GM21723 (cell line): ENCODE measurements around the gene FOXN1.
A peak's percentile ranks its signal among the peaks of the same experiment; 100 is the strongest.

Experiments
- ATAC-seq: cut with Tn5 transposase; IDR thresholded peaks from one replicate; pipeline ENCODE4 v1.9.1; 2021; ENCODE audit warnings: mild to moderate bottlenecking, moderate library complexity; ENCODE audit not compliant: unreplicated experiment

Gene FOXN1

DNA sequence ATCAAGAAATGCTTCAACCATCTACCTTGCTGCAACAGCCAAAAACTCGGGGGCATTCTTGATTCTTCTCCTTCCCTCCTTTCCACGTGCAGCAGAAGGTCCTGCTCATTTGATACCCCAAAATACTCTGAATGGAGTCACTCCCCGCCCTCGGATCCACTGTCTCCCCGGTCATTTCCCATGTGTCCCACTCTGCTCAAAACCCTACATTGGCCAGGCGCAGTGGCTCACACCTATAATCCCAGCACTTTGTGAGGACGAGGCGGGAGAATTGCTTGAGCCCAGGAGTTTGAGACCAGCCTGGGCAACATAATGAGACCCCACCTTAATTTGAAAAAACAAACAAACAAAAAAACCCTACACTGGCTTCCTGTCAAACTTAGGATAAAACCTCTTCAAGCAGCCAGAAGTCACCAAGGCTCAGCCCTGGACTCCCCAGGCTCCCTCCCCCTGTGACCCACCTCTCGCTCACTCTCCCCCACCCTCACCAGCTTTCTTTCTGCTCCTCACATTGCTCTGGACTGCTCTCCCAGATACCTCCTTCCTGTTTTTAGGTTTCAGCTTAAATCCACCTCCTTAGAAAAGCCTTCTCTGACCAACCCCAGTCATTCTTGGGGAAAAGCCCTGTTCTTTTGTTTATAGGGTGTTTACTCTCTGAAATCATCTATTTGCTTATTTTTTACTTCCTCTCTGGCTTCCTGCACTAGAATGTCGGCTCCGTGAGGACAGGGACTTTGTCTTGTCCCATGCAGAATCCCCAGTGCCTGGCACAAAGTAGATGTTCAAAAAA is 29.9 kb upstream of the FOXN1 start:
- no peak for ATAC-seq

- ATAC-seq = no peak
Observed at GRCh38 chr17:28477928-28478327, 28.2 kb upstream of the FOXN1 start.

DNA sequence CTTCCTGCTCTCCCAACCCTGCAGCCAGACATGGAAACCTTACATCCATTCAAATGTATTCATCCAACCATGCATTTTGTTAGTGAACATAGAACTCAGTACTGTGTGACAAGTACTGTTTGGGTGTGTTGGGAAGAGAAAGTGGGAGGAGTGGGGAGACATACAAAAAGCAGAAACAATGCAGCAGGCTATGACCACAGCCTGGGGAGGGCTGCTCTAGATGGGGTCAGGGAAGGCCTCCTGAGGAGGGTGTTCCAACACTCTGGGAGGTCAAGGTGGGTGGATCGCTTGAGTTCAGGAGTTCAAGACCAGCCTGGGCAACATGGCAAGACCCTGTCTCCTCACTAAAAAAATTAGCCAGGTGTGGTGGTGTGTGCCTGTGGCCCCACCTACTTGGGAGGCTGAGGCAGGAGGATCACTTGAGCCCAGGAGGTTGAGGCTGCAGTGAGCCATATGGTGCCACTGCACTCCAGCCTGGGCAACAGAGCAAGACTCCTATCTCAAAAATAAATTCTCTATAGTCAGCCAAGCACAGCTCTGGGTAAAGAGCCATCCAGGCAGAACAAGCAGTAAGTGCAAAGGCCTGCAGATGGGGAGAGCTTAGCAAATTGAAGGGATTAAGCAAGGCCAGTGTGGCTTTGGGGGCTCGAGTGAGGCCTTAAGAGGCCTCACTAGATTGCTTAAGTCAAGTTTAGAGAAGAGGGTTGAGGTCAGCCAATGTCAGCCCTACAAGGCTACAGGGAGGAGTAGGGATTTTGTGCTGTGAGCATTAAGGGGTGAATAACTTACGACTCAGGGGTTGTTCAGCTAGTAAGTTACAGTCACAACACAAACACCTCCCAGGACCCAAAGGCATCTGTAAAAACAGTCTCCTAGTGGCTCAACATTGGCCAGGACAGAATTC is 27.2 kb upstream of the FOXN1 start:
- no peak for ATAC-seq

GRCh38 chr17:28480278-28480677 is 25.9 kb upstream of the FOXN1 start:
- ATAC-seq = no peak

DNA sequence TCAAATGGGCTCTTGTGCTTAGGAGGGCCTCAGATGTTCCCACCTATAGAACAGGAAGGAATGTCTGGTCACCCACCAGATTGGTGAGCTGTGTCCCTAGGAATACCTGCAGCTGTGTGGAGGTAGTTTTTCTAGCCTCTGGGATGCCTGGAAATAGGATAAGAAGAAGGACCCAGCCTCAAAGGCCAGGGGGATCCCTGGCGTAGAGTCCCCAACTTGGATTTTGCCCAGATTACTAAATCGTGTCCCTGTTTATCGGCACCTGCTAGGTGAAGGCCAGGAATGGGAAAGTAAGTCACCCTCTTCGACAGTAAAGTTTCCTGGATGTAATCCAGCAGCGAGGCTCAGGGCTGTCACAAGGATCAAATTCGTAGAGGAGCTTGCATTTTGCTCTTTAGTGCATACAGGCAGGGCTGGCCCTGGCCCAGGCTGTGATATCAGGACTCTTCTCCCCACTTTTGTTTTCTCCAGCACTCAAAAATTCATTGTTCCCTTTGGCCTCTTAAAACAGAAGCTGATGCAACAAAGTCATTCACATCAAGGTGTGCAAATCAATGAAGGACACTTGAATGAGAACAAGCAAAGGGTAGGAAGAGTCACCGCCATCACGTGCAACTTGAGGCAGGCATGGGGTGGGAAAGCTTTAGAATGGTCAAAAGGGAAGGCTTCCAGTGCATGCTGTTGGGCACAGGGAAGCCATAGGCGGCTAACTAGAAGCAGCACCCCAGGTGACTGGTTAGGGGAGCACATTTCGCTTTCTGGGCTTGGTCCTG is 25.2 kb upstream of the FOXN1 start:
- no peak for ATAC-seq

GRCh38 chr17:28482551-28483199 is 23.5 kb upstream of the FOXN1 start:
- no peak for ATAC-seq

- peak; percentile 90 for ATAC-seq
Observed at GRCh38 chr17:28484296-28484695, 21.9 kb upstream of the FOXN1 start.

DNA sequence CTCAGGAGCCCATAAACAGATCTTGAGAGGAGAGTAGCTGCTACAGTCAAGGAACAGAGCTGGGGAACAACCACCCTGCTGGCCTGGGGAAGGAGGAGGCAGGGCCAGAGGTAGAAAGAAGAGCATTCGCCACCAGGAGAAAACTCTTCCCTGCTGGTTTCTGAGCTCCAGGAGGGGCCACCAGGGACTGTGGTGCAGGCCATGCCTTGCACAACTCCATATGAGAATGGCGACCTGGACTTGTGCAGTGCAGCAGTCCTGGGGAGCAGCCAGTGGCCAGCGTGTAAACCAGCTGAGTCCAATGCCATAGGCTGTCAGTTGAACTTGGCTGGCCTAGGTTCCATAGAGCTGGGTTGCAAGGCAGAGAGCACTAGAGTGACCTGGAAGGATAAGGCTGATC is 21.1 kb upstream of the FOXN1 start:
- no peak for ATAC-seq

- no peak for ATAC-seq
Observed at GRCh38 chr17:28487881-28488532, 18.1 kb upstream of the FOXN1 start.

DNA sequence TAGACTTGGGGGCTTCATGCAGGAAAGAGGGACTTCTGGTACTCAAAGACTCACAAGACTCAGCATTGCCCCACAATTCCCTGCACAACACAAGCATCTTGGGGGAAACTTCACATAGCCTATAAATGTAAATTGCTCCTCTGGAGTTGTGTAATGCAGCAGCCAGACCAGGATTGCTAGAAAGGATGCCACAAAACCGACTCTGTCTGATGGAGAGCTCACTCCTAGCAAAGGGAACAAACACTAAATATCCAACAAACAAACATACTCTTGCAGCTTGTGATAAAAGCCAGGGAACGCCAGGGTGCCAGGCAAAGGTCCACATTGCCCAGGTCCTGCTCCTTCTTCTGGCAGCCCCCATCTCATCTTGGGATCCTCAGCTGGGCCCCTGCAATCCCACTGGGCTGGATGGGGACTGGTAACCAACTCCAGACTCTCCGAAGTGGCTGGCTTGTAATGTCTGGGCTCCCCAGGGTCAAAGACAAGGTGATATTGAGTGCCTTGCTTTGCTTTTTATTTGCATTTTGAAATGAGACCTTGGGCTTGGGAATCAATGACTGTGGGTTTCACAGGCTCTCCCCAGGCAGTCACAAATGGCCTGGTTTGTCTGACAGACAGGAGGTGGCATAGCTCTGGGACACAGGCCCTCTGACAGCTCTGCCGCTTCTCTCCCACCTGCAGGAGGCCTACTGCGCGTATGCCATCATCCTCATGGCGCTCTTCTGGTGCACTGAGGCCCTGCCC is 17.4 kb upstream of the FOXN1 start:
- no peak for ATAC-seq

DNA sequence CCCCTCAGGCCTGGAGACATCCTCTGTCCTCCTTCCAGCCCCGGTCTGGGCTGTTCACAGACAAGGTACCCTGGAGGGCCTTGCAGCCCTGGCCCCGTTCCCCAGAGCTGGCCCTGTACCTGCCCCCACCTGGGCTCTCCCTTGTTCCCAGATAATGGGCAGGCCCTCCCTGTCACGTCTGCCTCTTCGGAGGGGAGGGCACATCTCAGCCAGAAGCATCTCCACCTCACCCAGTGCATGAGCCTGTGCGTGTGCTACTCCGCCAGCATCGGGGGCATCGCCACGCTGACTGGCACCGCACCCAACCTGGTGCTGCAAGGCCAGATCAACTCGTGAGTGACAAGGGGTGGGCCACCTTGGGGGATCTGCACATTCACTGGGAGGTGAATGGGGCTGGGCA is 14.9 kb upstream of the FOXN1 start:
- no peak for ATAC-seq

GRCh38 chr17:28491860-28492259 is 14.3 kb upstream of the FOXN1 start:
- ATAC-seq = no peak

GRCh38 chr17:28492352-28493310 is 13.5 kb upstream of the FOXN1 start:
- ATAC-seq = no peak

DNA sequence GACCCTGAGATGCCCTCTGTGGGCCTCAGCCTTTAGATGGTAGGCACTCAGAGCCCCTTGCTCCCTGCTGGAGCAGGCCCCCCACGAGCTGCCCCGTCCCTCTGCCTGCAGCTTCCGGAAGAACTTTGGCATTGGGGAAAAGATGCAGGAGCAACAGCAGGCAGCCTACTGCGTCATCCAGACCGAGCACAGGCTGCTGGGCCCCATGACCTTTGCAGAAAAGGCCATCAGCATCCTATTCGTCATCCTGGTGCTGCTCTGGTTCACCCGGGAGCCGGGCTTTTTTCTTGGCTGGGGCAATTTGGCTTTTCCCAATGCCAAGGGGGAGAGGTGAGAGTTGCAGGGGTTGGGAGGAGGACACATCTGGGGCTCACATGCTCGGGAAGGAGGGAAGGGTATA is 12.7 kb upstream of the FOXN1 start:
- ATAC-seq = no peak

- ATAC-seq = no peak
Observed at GRCh38 chr17:28494445-28495188, 11.5 kb upstream of the FOXN1 start.

GRCh38 chr17:28495635-28496034 is 10.5 kb upstream of the FOXN1 start:
- ATAC-seq = no peak

DNA sequence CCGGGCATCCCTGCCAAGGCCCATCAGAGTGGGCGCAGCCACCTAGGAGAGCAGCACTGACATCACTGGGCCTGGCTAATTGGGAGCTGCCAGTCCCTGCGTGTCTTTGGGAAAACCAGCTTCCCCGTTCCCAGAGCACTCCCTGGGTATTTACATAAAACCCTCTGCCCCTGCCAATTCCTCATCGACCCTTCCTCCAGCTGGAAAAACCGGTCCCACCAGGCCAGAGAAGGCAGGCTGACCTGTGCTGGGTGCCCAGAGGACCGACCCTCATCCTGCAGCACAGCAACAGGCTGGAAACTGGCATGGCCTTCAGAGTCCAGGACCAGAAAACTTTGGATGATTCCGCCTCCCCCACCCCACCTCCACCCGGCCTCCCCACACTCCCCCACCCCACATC is 8.2 kb upstream of the FOXN1 start:
- no peak for ATAC-seq
